CD4-positive, alpha-beta T cell treated with Interleukin-12 subunit alpha and Interleukin-12 subunit beta, for 1 hour (primary cell): ENCODE results near the gene TPRN.

Experiments
- DNase-seq: peaks from one replicate; pipeline ENCODE4 v3.0.0-alpha.2; 2020

TPRN gene

GRCh38 chr9:137158625-137159024 lies 41.9 kb downstream of the TPRN start:
- DNase-seq, result no peak

DNA sequence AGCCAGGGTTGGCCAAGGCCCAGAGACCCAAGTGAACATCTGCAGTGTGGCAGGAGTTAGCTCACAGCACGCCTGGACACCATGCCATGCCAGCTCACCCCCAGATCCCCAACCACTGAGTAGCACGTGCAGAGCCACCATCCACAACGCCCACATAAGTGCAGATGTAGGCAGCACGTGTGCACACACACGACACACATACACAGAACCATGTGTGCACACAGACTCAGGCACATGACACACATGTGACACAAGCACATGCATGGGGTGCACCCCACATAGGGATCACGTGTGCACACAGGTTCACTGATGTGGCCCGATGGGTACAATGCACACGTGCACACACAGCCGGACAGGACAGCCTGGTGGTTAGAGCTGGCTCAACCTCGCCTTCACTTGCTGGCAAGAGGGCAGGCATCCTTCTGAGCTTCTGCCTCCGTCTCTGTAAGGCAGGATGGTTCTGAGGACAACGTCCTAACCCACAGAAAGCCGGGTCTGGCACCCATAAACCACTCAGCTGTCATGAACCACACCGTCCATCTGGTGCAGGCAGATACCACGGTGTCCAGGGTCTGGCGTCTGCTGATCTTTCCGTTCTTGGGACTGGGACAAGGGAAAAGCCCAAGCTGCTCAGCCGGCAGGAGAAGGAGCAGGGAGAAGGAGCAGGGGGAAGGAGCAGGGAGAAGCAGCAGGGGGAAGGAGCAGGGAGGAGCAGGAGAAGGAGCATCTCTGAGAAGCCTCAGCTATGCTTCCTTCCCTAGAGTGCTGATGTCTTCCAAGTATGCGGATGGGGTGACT lies 42.7 kb downstream of the TPRN start:
- DNase-seq, result no peak

GRCh38 chr9:137156567-137157375 lies 43.8 kb downstream of the TPRN start:
- peak; percentile 59 for DNase-seq

DNA sequence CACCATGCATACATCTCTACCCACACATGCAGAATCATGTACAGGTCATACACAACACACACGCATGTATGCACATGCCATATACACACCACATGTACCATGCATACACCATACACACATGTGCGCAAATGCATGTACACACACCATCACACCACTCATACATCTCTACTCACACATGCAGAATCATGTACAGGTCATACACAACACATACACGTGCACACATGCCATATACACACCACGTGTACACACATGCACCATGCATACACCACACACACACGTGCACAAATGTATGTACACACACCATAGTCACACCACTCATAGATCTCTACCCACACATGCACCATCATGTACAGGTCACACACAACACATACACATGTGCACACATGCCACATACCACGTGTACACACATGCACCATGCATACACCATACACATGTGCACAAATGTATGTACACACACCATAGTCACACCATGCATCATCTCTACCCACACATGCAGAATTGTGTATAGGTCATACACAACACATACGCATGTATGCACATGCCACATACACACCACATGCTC lies 47.6 kb downstream of the TPRN start:
- no peak for DNase-seq

- peak; percentile 59 for DNase-seq
These were observed 49.7 kb downstream of the TPRN start for GRCh38 chr9:137150617-137151457.

- no peak for DNase-seq
These were observed 50.5 kb downstream of the TPRN start for GRCh38 chr9:137149942-137150616.

DNA sequence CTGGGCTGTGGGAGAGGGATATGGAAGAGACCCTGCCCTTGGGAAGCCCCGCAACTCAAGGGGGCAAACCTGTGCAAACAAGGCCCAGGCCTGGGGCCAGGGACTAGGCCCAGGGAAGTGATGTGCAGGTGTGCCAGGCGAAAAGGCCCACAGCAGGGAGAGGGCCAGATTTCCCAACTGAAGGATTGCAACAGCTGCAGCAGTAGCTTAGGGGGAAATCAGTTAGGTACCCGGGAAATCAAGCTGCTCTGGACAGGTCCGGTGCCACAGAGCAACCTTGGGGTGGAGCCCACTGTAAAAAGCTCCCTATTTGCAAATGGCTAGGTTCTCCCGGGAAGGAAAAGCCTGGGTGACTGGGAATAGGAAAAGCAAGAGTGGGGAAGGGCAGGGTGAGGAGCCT lies 51.2 kb downstream of the TPRN start:
- DNase-seq, result no peak

DNA sequence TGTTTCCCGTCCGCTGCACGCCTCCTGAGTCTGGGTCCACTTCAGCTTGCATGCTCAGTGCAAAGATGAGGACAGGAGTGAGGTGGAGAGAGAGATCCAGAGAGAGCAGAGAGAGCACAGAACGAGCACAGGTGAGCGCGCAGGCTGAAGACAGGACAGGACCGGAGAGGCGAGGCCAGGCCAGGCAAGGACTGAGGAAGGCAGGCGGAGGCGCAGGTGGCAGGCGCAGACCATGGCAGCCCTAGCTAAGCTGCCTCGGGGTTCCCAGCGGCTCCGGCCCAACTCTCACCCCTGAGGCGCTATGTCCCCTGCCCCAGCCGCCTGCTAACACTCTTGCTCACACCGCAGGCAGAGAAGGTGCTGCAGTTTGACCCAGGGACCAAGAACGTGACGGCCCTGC lies 51.9 kb downstream of the TPRN start:
- DNase-seq, result no peak

DNA sequence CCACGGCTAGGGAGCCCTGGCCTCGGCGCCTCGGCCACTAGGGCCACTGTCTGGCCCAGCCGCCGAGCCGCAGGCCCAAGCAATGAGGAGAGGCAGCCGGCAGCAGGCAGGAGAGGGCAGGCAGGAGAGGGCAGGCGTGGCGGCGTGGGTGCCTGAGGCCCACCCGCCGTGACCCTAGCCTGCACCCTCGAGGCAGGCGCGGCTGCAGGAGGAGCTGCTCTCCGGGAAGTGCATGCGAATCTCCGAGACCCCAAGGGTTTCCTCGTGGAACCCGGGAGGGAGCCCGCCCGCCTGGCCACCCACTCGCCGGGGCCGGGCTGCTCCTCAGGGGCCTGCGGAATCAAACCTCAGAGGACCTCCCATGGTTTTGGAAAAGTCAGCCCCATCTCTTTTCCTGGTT lies 52.3 kb downstream of the TPRN start:
- DNase-seq, result no peak

- no peak for DNase-seq
These were observed 52.8 kb downstream of the TPRN start for GRCh38 chr9:137147793-137148160.

DNA sequence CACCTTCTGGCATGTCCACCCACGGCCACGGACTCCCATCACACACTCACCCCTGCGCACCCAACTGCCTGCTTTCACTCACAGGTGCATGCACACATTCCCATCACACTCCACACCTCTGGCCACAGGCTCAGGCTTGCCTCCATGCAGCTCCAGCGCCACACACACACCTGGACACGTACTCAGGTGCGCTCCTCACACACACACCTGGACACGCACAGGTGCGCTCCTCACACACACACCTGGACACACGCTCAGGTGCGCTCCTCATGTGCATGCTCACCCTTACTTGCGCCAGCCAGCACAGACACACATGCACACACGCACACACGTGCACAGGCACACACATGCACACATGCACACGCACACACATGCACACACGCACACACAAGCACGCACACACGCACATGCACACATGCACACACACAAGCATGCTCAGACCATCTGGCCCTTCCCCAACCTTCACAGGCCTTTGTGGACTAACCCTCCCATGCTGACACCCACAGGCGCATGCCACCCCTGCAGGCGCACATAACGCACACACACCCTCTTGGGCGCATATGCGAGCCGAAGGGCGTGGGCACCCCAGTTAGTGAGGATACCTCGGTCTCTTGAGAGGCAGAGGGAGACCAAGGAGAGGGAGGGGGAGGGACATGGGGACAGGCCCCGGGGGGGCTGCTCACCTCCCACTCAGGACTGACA lies 53.3 kb downstream of the TPRN start:
- no peak for DNase-seq

- no peak for DNase-seq
These were observed 54.0 kb downstream of the TPRN start for GRCh38 chr9:137146527-137146918.

- DNase-seq, result no peak
These were observed 54.6 kb downstream of the TPRN start for GRCh38 chr9:137145731-137146526.

DNA sequence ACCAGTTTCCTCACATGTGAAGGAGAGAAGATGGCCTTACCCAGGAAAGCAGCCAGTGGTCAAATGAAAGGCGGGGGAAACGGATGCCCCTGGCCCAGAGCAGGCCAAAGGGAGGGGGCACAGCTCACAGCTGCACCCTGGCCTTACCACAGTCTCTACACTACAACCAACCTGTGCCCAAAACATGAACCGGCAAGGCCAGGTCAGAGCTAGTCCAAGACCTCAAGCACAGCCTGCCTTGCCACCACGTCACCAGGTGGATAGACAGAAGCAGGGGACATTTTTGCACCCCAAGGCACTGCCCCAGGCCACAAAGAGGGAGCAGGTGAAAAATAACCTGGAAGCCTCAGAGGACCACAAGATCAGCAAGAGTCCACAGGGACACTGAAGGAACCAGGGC lies 57.1 kb downstream of the TPRN start:
- no peak for DNase-seq

- DNase-seq, result no peak
These were observed 58.3 kb downstream of the TPRN start for GRCh38 chr9:137141976-137142936.
